Keratinocyte (primary cell): ENCODE measurements around the gene CEACAM18. TPM values are rescaled to one million over a fixed set of nuclear protein-coding genes. Genes with fewer than 3 reads are reported as not detected.
"Not testable (repeated sequence)": the region's sequence is repeated elsewhere in the genome, so short reads cannot be mapped to it uniquely, and the experiment has no call there.

ENCODE experiments used
- DNase-seq: peaks from one replicate; pipeline ENCODE4 v3.0.0-alpha.2; 2011; ENCODE audit warnings: low read depth, missing footprints, low spot score
- FAIRE-seq: peaks from 2 replicates; lab custom pipeline; 2011; peaks lifted over from hg19 to GRCh38; lab: Jason Lieb, UNC
- H2AFZ ChIP-seq: 2 replicates; pipeline ENCODE4 v1.6.0; 2012; ENCODE audit warnings: low read length, control low read depth, inconsistent platforms; ENCODE audit not compliant: control insufficient read depth
- H3K27ac ChIP-seq: 2 replicates; pipeline ENCODE4 v1.5.1; 2011; ENCODE audit warnings: low read length; ENCODE audit not compliant: control insufficient read depth, insufficient read depth
- H3K27me3 ChIP-seq: 3 replicates; pipeline ENCODE4 v1.6.0; 2011; ENCODE audit warnings: low read length; ENCODE audit not compliant: control insufficient read depth, insufficient read depth; ENCODE audit errors: extremely low read depth
- H3K36me3 ChIP-seq, 2 experiments: 2 replicates in 1 of 2; 3 replicates in 1 of 2; pipeline ENCODE4 v1.5.1; 2011; ENCODE audit warnings: low read length in 2 of 2, mild to moderate bottlenecking in 1 of 2; ENCODE audit not compliant: control insufficient read depth in 2 of 2, insufficient read depth in 2 of 2; ENCODE audit errors: extremely low read depth in 1 of 2
- H3K4me1 ChIP-seq: 3 replicates; pipeline ENCODE4 v1.5.1; 2011; ENCODE audit warnings: low read length; ENCODE audit not compliant: control insufficient read depth, insufficient read depth; ENCODE audit errors: extremely low read depth
- H3K4me2 ChIP-seq: 3 replicates; pipeline ENCODE4 v1.6.0; 2011; ENCODE audit warnings: low read depth, low read length; ENCODE audit not compliant: control insufficient read depth, insufficient read depth; ENCODE audit errors: extremely low read depth
- H3K4me3 ChIP-seq, 3 experiments: fragments of 200-600 bp in 1 of 3; sonication (generic) in 1 of 3; 2 replicates in 2 of 3; 3 replicates in 1 of 3; pipeline ENCODE4 v1.5.1; 2011 to 2016; ENCODE audit warnings: low read length in 3 of 3, mild to moderate bottlenecking in 3 of 3, control low read depth in 2 of 3, inconsistent platforms in 1 of 3, low read depth in 1 of 3, mixed read lengths in 1 of 3, mixed run types in 1 of 3, moderate library complexity in 1 of 3; ENCODE audit not compliant: control insufficient read depth in 2 of 3, insufficient read depth in 2 of 3; ENCODE audit errors: extremely low read depth in 1 of 3
- H3K79me2 ChIP-seq: 2 replicates; pipeline ENCODE4 v1.6.0; 2012; ENCODE audit warnings: low read length; ENCODE audit not compliant: control insufficient read depth, insufficient read depth
- H3K9ac ChIP-seq: 3 replicates; pipeline ENCODE4 v1.6.0; 2011; ENCODE audit warnings: low read length; ENCODE audit not compliant: control insufficient read depth, insufficient read depth; ENCODE audit errors: extremely low read depth
- H3K9me1 ChIP-seq: 3 replicates; pipeline ENCODE4 v1.6.0; 2011; ENCODE audit warnings: low read length; ENCODE audit not compliant: control insufficient read depth, insufficient read depth; ENCODE audit errors: extremely low read depth
- H3K9me3 ChIP-seq: 2 replicates; pipeline ENCODE4 v1.5.1; 2012; ENCODE audit warnings: low read depth, low read length; ENCODE audit not compliant: control insufficient read depth
- H4K20me1 ChIP-seq: 3 replicates; pipeline ENCODE4 v1.6.0; 2011; ENCODE audit warnings: low read length; ENCODE audit not compliant: control insufficient read depth, insufficient read depth; ENCODE audit errors: extremely low read depth
- CTCF ChIP-seq, 3 experiments: IDR thresholded peaks in 1 of 3; conservative IDR thresholded peaks in 1 of 3; optimal IDR thresholded peaks in 1 of 3; 2 replicates in 2 of 3; 3 replicates in 1 of 3; pipeline versions ENCODE3 to v1.5.1; 2011; ENCODE audit warnings: low read length in 3 of 3, mild to moderate bottlenecking in 3 of 3, moderate library complexity in 2 of 3, control low read depth in 1 of 3, inconsistent platforms in 1 of 3; ENCODE audit not compliant: insufficient read depth in 2 of 3; ENCODE audit errors: extremely low read depth in 1 of 3
- EZH2 ChIP-seq: IDR thresholded peaks from one replicate; pipeline ENCODE4 v1.6.1; 2012; ENCODE audit warnings: inconsistent platforms, mild to moderate bottlenecking, low read length, moderate library complexity
- dilution Hi-C: fragments of 300-500 bp; cut with MboI; formaldehyde crosslinking; loops from one replicate; pipeline ENCODE4 v1.7.0; 2020; ENCODE audit warnings: low sequenced_read_pairs; ENCODE audit not compliant: extremely low pct_ligation_motif_present
- polyA plus RNA-seq, 5 experiments: library from polyadenylated mRNA; depleted of rRNA in 3 of 5; stranded (reverse) in 3 of 5; stranded (forward) in 1 of 5; unstranded in 1 of 5; fragments of >200 nt; gene quantifications; 1 replicate in 1 of 5; 2 replicates in 3 of 5; 3 replicates in 1 of 5; pipeline versions ENCODE4 v1.2.1 to v1.2.3, GENCODE V29; 2011 to 2012; ENCODE audit warnings: missing spikeins in 2 of 5, low read depth in 1 of 5, low replicate concordance in 1 of 5

The CEACAM18 gene
- polyA plus RNA-seq, 1 donor (not counting 4 experiments of a cell fraction or from before 2014, with no cell fraction given), result not detected

GRCh38 chr19:51441410-51442390 lies 36.6 kb upstream of the CEACAM18 start:
- Histone ChIP-seq H4K20me1 (no peaks in the 10 kb centered on the region), H3K36me3 (no peaks in the 10 kb centered on the region), H3K4me3 (no peak overlapping the region), H3K9me3 (no peaks in the 10 kb centered on the region), H2AFZ (no peak overlapping the region), H3K4me2 (no peak overlapping the region), H3K27ac (no peak overlapping the region), H3K9ac (no peak overlapping the region), H3K9me1 (no peaks in the 10 kb centered on the region), H3K4me1 (no peaks in the 10 kb centered on the region), H3K79me2 (no peaks in the 10 kb centered on the region), H3K27me3 (no peaks in the 10 kb centered on the region)
- no peak for FAIRE-seq
- dilution Hi-C loops, result no loop called here
- TF ChIP-seq EZH2 (no peak), CTCF (optimal IDR thresholded peaks at IDR 0.05 in 1 of 3, IDR thresholded peaks at IDR 0.05 in 1 of 3, conservative IDR thresholded peaks at IDR 0.05 in 1 of 3; ENCODE audit: extremely low read depth in 1 of 3, insufficient read depth in 2 of 3, low read length in 3 of 3) (no peak)
- DNase-seq, result peak; percentile 9

GRCh38 chr19:51447510-51447909 lies 30.8 kb upstream of the CEACAM18 start:
- H3K9ac ChIP-seq, H3K36me3 ChIP-seq, FAIRE-seq, DNase-seq, H4K20me1 ChIP-seq, H3K27ac ChIP-seq, H3K9me3 ChIP-seq, H3K9me1 ChIP-seq, H3K4me2 ChIP-seq, H3K4me3 ChIP-seq, H3K79me2 ChIP-seq, dilution Hi-C loops, H3K4me1 ChIP-seq, H3K27me3 ChIP-seq, H2AFZ ChIP-seq: not testable (repeated sequence)
